Cardiac septum (tissue), 1 donor: ENCODE data around the gene TEX264. TPM values are rescaled to one million over a fixed set of nuclear protein-coding genes. Genes with fewer than 3 reads are reported as not detected.

Source experiments
- DNase-seq: peaks from one replicate; pipeline ENCODE4 v3.0.0-alpha.2; 2020; ENCODE audit warnings: low spot score
- intact Hi-C: fragments of 100-400 bp; cut with DNase I; formaldehyde crosslinking; loops from one replicate; pipeline ENCODE4 v1.14.0; 2022
- total RNA-seq: library from RNA; stranded (reverse); fragmentation: NEBNext Ultra II Directional; extraction: Animal tissue kit (Norgen Biotek cat#: 25700); gene quantifications from one replicate; pipeline ENCODE4 v1.2.1, GENCODE V29; 2021
- donor health status: DM: no; HTN: no; CAD: no.

Gene TEX264
- total RNA-seq, 1 donor from 2014 or later: 28.8 TPM

DNA sequence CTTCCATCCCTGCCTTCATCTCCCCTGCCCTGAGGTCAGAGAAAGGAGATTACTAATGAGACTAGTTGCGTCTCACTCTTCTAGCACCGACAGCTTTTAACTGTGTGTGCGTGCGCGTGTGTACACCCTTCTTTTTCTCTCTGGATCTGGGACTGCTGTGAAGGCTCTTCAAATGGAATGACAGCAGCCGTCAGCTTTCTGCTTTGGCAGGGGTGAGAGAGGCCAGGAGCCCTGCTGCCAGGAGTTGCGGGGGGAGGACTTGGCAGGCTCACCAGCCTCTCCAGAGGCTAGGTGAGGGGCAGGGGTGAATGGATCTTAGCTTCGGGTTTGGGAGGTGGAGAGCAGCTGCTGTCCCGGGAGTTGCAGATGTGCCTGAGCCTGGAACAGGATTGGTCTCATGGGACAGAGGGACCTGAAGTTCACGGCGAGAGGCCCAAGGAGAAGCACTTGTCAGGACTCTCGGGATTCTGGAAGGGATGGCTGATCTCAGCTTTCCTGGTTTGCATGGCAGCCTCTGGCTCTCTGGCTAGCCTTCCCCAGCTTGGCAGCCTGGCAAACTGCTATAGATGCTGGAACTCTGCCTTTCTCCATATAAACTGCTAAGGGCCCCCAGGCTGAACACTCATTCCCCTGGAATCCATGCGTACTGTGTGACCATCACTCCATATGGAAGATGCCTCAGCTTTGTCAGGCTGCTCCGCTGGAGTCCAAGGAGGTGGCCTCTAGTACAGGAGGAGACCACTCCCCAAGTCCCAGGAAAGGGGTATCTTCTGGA, 16.6 kb downstream of the TEX264 start:
- intact Hi-C loops: loop anchor here (2.0 kb wide), 1 partner anchor 17 kb away; the partner anchor contains the start of gene TEX264
- DNase-seq: peak; percentile 79

DNA sequence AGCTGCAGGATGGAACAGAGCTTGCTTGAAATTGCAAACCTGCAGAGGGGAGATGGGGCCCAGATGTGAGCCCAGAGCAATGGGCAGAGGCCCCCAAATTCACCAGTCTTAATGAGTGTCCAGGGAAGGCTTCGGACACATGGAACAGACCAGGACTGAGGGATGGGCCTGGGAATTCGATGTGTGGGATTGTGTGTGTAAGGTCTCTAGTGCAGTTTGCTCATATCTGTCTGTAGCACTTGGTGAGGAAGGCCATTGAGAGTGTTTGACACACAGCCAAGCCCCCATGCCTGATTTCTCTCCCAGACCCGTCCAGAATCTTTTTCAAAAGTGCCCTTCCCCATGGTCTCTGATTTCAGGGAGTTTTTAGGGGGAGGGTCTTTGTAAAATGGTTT, 17.2 kb downstream of the TEX264 start:
- intact Hi-C loops: no loop called here
- DNase-seq: no peak

DNA sequence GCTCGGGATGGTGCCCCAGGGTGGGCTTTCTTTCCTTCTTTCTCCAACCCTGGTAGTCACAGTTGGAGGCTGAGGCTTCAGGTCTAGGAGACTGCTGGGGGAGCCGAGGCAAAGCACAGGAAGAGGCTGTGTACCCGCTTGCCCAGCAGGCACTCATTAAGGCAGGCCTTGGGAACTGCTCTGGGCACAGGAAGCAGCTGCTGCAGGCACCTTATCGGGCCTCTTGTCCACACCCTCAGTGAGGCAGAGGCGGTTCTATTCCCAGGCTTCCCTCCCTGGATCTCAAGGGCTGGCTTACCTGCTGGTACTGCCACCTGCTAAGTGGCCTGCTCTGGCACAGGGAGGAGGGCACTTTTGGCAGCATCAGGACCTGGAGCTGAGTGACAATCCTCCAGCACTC, 20.0 kb downstream of the TEX264 start:
- no peak for DNase-seq
- intact Hi-C loops: no loop called here

DNA sequence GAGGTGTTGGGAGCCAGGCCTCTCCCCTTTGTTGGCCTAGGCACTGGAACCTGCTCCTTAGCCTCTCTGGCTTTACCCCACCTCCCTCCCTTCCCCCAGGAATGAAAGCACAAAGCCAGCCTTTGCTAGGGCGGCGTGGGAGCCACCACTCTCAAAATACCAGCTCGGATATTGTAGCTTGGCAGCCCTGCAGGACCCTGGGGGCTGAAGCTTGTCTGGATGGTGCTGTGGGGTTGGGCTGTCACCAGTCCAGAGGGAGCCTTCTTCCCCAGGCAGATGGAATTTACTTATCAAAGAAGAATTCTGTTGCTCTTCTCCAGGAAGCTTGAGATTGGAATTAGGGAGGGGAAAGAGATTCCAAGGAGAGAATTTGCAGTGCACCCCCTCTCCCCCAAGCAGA, 20.9 kb downstream of the TEX264 start:
- intact Hi-C loops: no loop called here
- DNase-seq: no peak

DNA sequence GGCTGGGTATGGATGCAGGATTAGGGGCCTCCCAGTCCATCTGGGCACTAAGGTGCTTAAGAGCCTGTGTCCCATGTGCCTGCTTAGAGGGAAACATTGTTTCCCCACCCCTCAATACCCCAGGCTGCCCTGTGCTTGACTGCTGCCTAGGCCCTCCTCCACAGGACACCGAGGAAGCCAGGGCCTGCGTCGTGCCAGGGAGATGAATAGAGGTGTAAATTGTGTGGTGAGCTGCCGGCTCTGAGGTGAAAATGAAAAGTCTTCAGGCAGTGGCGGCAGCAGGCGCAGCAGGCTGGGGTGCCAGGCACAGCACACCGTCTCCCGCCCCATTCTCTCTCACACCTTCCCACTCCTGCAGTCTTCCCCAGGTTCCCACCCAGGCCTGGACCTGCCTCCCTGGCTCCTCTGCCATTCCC, 21.9 kb downstream of the TEX264 start:
- no peak for DNase-seq
- intact Hi-C loops: no loop called here

DNA sequence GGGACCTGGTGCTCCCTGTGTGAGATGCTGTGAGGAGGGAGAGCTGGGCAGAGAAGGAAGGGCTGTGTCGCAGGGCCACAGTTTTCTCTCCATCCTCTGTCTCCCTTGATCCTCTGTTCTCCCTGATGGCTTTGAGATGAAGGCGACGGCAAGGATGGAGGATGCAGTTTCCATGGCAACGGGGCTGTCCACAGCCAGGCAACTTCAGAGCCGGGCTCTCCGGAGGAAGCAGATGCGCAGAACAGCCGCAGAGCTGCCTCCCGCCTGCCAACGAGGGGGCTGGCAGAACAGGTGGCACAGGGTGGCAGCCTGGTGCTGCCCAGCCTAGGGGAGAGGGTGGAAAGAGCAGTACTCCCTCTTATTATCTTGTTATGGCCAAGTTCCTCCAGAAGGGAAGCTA, 25.9 kb downstream of the TEX264 start:
- DNase-seq: no peak
- intact Hi-C loops: no loop called here

DNA sequence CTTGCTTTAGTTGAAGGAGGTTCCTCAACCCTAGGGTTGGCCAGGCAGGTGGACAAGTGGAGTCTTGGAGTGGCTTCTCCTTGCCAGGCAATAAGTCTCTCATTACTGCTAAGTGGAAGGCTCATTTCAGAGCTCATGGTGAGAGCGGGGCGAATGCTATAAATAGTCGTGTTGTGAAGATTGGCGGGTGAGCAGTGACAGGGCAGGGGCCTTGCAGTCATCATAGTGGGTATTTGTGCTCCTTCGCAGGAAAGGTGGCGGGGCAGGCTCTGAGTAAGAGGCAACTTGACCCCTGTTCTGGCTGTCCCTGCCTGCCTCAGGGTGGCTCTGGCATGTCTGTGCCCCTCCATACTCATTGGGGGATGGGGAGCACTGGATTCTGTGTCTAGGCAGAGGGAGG, 27.2 kb downstream of the TEX264 start:
- DNase-seq: no peak
- intact Hi-C loops: no loop called here

DNA sequence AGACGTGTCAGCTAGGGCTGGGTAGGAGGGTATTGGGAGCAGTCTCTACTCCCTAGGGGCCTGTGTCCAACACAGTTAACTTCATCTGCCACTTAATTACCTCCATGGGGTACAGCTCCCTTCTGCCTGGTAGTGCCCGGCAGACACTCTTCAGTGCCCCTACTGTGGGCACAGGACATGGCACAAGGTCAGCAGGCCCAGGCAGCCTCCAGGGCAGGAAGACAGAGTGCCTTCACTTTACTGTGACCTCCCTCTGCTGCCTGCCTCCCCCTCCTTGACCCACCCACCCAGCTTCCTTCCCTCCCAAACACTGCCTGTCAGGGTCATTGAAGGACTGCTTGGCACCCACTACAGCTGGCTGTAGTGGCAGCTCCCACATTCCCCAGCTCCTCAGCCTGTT, 29.4 kb downstream of the TEX264 start:
- intact Hi-C loops: no loop called here
- no peak for DNase-seq

DNA sequence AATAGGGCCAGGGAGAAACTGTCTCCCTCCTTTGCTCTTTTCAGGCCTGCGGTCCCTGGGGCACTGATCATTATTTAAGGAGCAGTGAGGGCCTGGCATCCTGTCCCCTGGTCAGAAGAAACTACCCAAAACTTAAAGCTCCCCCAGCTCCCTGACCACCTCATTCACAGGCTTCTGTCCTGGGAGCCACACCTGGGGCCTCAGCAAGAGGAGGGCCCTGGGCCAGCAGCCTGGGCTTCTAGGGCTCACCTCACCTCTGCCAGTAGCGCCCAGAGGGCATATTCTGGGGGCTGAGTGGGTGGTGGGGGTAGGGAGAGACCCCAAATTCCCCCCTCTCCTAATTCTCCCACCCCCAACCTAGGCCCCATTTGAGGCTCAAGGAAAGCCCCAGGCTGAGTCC, 31.1 kb downstream of the TEX264 start:
- intact Hi-C loops: no loop called here
- DNase-seq: no peak

DNA sequence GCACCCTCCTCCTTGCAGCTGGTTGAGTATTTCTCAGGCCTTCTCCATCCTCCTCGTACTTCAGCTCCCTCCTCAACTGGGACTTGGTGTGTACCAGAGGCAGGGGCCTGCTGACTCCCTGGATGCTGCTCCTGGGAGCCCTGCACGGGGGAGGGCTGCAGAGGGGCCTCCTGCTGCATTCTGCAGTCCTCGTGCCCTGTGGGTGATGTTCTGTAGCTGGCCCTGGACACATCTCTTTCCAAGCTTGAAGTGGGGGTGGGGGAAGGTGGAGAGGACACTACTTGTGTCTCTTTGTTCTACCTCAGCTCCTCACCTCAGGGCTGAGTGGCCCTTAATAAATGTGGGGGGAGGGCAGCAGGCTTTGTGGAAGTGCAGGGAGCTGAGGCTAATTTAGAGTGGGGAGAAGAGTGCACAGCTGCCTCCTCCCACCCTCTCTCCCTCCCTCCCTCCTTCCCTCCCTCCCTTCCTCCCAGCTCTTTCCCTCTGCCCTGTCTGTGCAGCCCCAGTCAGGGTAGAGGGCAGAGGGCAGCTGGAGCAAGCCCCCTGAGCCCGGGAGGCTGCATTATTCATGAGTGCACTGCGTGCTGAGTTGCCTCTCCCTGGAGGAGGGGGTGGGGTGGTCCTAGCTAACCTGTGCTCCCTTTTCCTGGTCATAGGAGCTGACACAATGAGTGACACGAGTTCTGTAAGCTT, 32.2 kb downstream of the TEX264 start:
- intact Hi-C loops: no loop called here
- DNase-seq: no peak

DNA sequence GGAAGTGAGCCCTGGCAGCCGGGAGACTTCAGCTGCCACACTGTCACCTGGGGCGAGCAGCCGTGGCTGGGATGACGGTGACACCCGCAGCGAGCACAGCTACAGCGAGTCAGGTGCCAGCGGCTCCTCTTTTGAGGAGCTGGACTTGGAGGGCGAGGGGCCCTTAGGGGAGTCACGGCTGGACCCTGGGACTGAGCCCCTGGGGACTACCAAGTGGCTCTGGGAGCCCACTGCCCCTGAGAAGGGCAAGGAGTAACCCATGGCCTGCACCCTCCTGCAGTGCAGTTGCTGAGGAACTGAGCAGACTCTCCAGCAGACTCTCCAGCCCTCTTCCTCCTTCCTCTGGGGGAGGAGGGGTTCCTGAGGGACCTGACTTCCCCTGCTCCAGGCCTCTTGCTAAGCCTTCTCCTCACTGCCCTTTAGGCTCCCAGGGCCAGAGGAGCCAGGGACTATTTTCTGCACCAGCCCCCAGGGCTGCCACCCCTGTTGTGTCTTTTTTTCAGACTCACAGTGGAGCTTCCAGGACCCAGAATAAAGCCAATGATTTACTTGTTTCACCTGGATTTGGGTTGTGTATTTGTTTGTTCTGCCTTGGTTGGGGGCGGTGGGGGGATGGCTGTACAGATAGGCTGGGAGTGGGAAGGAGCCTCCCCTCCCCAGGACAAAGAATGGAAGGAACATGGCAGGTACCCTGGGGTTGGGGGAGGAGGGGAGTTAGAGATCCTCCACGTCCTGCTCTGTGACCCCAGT, 32.9 kb downstream of the TEX264 start:
- peak; percentile 70 for DNase-seq
- intact Hi-C loops: no loop called here

DNA sequence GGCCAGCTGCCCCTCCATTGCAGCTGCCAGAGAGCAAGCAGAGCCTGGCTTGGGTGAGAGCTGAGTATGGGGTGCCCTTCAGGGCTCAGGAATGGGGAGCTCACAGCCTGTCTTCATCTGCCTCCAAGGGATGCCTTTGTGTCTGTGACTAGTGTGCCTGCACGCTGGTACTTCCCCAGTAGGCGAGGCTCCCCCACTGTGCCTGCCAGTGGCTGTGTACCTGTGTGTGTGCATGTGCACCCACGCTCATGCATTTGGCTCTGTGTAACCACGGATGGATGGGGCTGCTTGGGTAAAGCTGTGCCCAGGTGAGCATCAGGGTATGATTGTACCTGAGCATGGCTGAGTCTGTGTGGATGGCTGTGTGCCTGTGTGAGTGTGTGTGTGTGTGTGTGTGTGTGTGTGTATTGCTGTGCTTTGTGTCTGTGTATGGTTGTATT, 33.5 kb downstream of the TEX264 start:
- DNase-seq: peak; percentile 72
- intact Hi-C loops: no loop called here

DNA sequence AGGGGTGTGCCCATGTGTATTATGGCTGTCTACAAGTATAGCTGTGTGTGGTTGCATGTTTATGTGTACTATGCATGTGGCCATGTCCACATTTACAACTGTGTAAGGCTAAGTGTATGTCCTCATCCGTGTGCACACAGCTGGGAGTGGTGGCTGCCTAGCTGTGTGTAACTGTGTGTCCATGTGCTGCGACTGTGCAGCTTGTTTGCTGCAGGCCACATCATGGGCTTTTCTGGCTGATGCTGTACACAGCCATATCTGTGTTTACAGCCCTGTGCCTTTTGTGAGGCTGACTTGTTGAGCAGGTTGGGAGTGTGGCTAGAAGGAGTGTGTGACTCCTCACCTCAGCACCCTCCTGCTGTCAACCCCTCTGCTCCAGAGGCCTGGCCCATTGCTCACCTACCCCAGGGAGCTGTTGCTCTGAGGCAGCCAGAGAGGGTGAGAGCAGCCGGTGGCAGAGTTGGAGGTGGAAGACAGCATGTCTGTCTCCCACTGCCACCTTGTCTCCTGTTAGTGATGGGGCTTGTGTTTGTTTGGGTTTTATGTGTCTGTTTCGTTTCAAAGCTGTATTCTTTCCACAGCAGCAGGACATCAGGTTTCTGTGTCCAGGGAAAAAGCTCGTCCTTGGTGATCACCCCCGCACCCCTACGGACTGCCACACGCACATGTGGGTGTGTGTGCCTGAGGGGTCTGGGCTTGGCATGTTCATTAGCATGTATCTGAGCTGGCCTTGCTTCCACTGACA, 34.4 kb downstream of the TEX264 start:
- DNase-seq: peak; percentile 66
- intact Hi-C loops: no loop called here

DNA sequence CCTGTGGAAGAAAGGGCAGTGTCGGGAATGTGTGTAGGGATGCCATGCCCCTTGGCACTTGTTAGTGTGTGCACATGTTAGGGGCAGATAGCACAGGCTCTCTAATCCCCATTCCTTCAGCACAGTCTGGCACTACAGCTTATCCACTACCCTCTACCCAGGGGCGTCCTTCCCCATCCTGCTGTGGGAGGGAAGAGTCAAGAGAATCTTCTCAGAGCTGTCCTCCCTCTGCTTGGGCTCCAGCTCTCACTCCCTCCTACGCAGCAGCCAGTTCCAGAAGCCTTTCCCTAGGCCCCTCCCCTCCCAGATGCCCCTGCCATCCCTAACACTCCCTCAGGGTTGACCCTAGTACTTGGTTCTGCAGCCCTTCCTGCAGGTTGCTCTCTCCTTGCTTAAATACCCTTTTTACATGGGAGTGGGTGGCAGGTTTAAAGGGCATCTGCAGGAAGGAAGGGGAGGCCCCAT, 35.0 kb downstream of the TEX264 start:
- peak; percentile 74 for DNase-seq
- intact Hi-C loops: no loop called here

DNA sequence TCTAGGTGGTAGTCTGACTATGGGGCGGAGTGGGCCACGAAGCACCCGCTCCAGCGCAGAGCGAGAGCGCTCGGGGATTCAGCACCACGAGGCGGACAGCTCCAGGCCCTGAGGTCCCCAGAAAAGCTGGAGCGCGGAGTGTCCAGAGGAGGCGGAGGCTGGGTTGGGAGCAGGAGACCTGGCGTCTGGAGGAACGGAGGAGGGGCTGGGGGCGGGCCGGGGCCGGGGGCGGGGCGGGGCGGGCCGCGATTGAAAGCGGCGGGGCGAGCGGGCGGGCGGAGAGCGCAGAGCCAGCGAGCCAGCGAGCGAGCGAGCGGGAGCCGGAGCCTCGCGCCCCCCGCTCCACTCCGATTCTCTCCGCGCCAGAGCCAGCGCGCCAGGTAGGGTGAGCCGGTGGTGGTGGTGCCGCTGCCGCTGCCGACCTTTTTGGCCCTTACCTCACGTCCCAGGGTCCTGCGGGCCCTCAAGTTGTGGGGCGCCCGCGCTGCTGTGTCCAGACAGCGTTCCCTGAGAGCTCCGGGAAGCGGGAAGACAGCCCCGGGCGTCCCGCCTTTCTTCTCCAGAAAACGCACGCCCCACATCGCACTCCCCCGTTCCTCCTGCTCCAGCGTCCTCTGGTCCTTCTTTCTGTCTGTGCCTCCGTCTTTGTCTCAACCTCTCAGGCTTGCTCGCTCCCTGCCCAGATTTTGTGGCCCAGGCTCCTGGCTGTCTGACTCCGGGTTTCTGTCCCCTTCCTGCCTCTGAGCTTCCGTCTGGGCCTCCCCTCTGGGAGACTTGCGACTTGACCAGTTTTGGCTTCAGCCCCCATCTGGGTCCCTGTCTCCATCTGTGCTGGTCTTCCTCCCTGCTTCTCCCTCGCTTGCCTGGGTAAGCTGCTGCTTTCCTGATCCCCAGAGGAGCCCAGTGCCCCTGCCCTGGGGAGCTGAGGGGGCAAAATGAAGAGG, 36.0 kb downstream of the TEX264 start, which contains the start of gene GRM2:
Gene GRM2, plus strand, starts transcription at position 281 of the 944 bp plus-strand sequence. CDS start 1,916 bp downstream, outside the sequence.
- intact Hi-C loops: no loop called here

DNA sequence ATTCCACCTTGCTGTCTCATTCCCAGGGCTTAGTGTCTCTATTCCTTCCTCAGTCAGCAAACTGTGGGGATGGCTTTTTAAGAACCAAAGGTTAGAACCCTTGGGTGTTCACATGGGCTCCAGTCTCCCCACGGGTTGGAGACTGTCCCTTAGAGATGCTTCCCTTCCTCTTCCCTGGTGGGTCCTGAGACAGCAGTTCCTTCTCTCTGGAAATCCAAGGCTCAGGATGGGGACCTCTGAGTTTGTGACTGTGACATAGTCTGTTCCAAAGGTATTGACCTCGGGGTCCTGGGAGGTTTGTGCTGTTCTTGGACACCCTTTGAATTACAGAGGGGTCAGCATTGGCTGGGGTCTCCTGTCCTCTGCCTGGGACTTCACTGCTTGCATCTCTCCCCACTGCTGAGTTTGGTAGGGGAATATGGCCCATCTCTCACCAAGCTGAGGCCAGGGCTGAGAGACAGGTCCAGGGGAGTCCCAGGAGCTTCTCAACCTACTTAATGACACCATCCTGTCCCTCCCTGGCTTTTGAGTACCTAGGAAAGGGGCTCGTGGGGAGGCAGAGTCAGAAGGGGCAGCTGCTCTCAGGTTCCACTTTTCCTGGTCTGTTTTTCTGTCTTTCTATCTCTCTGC, 37.3 kb downstream of the TEX264 start:
- intact Hi-C loops: no loop called here
- DNase-seq: peak; percentile 62

More for the DNA sequence above, 36.0 kb downstream of the TEX264 start, which contains the start of gene GRM2:
- peak; percentile 87 for DNase-seq

DNA sequence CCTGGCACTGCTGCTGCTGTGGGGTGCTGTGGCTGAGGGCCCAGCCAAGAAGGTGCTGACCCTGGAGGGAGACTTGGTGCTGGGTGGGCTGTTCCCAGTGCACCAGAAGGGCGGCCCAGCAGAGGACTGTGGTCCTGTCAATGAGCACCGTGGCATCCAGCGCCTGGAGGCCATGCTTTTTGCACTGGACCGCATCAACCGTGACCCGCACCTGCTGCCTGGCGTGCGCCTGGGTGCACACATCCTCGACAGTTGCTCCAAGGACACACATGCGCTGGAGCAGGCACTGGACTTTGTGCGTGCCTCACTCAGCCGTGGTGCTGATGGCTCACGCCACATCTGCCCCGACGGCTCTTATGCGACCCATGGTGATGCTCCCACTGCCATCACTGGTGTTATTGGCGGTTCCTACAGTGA, 38.0 kb downstream of the TEX264 start:
- DNase-seq: peak; percentile 63
- intact Hi-C loops: no loop called here

DNA sequence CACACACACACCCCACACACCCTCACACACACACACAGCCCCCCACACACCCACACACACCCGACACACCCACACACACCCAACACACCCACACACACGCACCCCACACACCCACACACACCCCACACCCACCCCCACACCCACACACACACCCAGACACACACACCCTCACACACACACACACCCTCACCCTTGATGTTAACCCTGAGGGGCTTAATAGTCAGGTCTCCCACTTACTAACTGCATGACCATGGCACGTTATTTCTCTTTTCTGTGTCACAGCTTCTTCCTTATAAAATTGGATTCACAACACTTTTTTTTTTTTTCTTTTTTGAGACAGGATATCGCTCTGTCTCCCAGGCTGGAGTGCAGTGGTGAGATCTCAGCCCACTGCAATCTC, 38.6 kb downstream of the TEX264 start:
- no peak for DNase-seq
- intact Hi-C loops: no loop called here
